HepG2 (cell line): ENCODE data around the gene ZNF618. TPM values are rescaled to one million over a fixed set of nuclear protein-coding genes. Genes with fewer than 3 reads are reported as not detected.
A peak's percentile ranks its signal among the peaks of the same experiment; 100 is the strongest.

Experiments
- ATM ChIP-seq: fragments of 450-650 bp; IDR thresholded peaks from 2 replicates; pipeline ENCODE4 v1.7.1; 2017; ENCODE audit warnings: mild to moderate bottlenecking, borderline replicate concordance
- BORCS8-MEF2B ChIP-seq: sonication (generic); formaldehyde crosslinking; IDR thresholded peaks from 2 replicates; pipeline ENCODE4 v1.8.0; 2022; ENCODE audit warnings: mild to moderate bottlenecking, missing genetic modification reagents
- CBX2 ChIP-seq, 2 experiments: fragments of 200-600 bp in 1 of 2; sonication (generic); formaldehyde crosslinking in 1 of 2; IDR thresholded peaks; 2 replicates each; pipeline versions ENCODE4 v1.7.0 to v1.8.1; 2018 to 2022; ENCODE audit warnings: low read depth in 2 of 2, low read length in 1 of 2, mild to moderate bottlenecking in 1 of 2, missing genetic modification reagents in 1 of 2
- GLMP ChIP-seq: sonication (generic); formaldehyde crosslinking; IDR thresholded peaks from 2 replicates; pipeline ENCODE4 v1.9.0; 2021; ENCODE audit warnings: missing genetic modification reagents, mild to moderate bottlenecking, borderline replicate concordance
- IKZF1 ChIP-seq: fragments of 450-650 bp; IDR thresholded peaks from 2 replicates; pipeline ENCODE4 v1.7.1; 2016
- MTF2 ChIP-seq: sonication (generic); formaldehyde crosslinking; IDR thresholded peaks from 2 replicates; pipeline ENCODE4 v1.5.0; 2020; ENCODE audit warnings: missing genetic modification reagents, borderline replicate concordance
- MXD4 ChIP-seq: IDR thresholded peaks from 2 replicates; pipeline ENCODE4 v1.6.1; 2016; ENCODE audit warnings: mild to moderate bottlenecking, missing biosample characterization, missing genetic modification reagents
- SALL1 ChIP-seq: sonication (generic); formaldehyde crosslinking; IDR thresholded peaks from 2 replicates; pipeline ENCODE4 v1.8.0; 2022; ENCODE audit warnings: mild to moderate bottlenecking, missing genetic modification reagents
- SMYD3 ChIP-seq: sonication (generic); formaldehyde crosslinking; IDR thresholded peaks from 2 replicates; pipeline ENCODE4 v1.8.1; 2023; ENCODE audit warnings: mild to moderate bottlenecking, missing genetic modification reagents
- TFDP1 ChIP-seq: IDR thresholded peaks from 2 replicates; pipeline ENCODE4 v1.6.1; 2016; ENCODE audit warnings: missing compliant biosample characterization, missing genetic modification reagents, borderline replicate concordance
- ZBTB46 ChIP-seq: sonication (generic); formaldehyde crosslinking; IDR thresholded peaks from 2 replicates; pipeline ENCODE4 v1.4.0; 2020; ENCODE audit warnings: mild to moderate bottlenecking, missing genetic modification reagents, borderline replicate concordance
- ZNF253 ChIP-seq: sonication (generic); formaldehyde crosslinking; IDR thresholded peaks from 2 replicates; pipeline ENCODE4 v1.8.0; 2022; ENCODE audit warnings: mild to moderate bottlenecking, missing genetic modification reagents, borderline replicate concordance
- ZNF44 ChIP-seq: sonication (generic); formaldehyde crosslinking; IDR thresholded peaks from 2 replicates; pipeline ENCODE4 v1.5.1; 2020; ENCODE audit warnings: mild to moderate bottlenecking, missing genetic modification reagents
- ZNF484 ChIP-seq: sonication (generic); formaldehyde crosslinking; IDR thresholded peaks from 2 replicates; pipeline ENCODE4 v1.5.1; 2020; ENCODE audit warnings: mild to moderate bottlenecking, low read depth, missing genetic modification reagents, borderline replicate concordance
- ZNF678 ChIP-seq: sonication (generic); formaldehyde crosslinking; IDR thresholded peaks from 2 replicates; pipeline ENCODE4 v1.4.0; 2020; ENCODE audit warnings: mild to moderate bottlenecking, missing genetic modification reagents
- ZNF687 ChIP-seq: sonication (generic); formaldehyde crosslinking; IDR thresholded peaks from 2 replicates; pipeline ENCODE4 v1.5.1; 2020; ENCODE audit warnings: mild to moderate bottlenecking, missing genetic modification reagents, moderate library complexity
- ZNF777 ChIP-seq: sonication (generic); formaldehyde crosslinking; IDR thresholded peaks from 2 replicates; pipeline ENCODE4 v1.4.0; 2020; ENCODE audit warnings: missing genetic modification reagents
- ZNF800 ChIP-seq: sonication (generic); formaldehyde crosslinking; IDR thresholded peaks from 2 replicates; pipeline ENCODE4 v1.4.0; 2020; ENCODE audit warnings: missing genetic modification reagents
- ZNF879 ChIP-seq: sonication (generic); formaldehyde crosslinking; IDR thresholded peaks from 2 replicates; pipeline ENCODE4 v1.8.1; 2023; ENCODE audit warnings: missing genetic modification reagents
- ZSCAN22 ChIP-seq: sonication (generic); formaldehyde crosslinking; IDR thresholded peaks from 2 replicates; pipeline ENCODE4 v1.4.0; 2020; ENCODE audit warnings: mild to moderate bottlenecking, missing genetic modification reagents
- polyA plus RNA-seq, 8 experiments: library from polyadenylated mRNA; depleted of rRNA in 3 of 8; stranded (reverse) in 7 of 8; unstranded in 1 of 8; fragments of >200 nt; fragmentation: Illumina TruSeq in 4 of 8; extraction: Trizol in 4 of 8; gene quantifications; 2 replicates each; pipeline versions ENCODE4 v1.2.1 to v1.2.3, GENCODE V29; 2011 to 2016; ENCODE audit warnings: low read depth in 4 of 8, missing spikeins in 1 of 8, mixed read lengths in 1 of 8; ENCODE audit not compliant: insufficient read depth in 1 of 8
- total RNA-seq, 5 experiments: library from RNA; depleted of rRNA; stranded (reverse); fragments of >200 nt; fragmentation: Illumina TruSeq; extraction: Trizol; gene quantifications; 2 replicates each; pipeline ENCODE4 v1.2.3, GENCODE V29; 2016; ENCODE audit warnings: low read depth in 1 of 5

Gene ZNF618
- total and polyA plus RNA-seq, 2 of the 13 experiments (the other 11 are each of a cell fraction or from before 2014, with no cell fraction given) = 0.07 TPM

GRCh38 chr9:114080773-114081440 is 204.8 kb downstream of the ZNF618 start (continued):
- peak; percentile 86 for TF ChIP-seq ZNF687 (CRISPR knock-in tag)
- TF ChIP-seq TFDP1 = no peak
- TF ChIP-seq GLMP (CRISPR knock-in tag) = no peak
- TF ChIP-seq ZNF678 (CRISPR knock-in tag) = no peak
- TF ChIP-seq MXD4 (CRISPR knock-in tag) = no peak
- TF ChIP-seq IKZF1 = no peak
- TF ChIP-seq ZNF253 = no peak
- no peak for TF ChIP-seq ZNF44
- TF ChIP-seq SMYD3 (CRISPR knock-in tag) = no peak
- TF ChIP-seq ZNF777 (CRISPR knock-in tag) = no peak
- TF ChIP-seq ZBTB46 (CRISPR knock-in tag) = no peak
- TF ChIP-seq CBX2 (IDR thresholded peaks at IDR 0.05; ENCODE audit: low read depth, low read length) = no peak
- no peak for TF ChIP-seq CBX2 (CRISPR knock-in tag; IDR thresholded peaks at IDR 0.05; ENCODE audit: low read depth)
- TF ChIP-seq SALL1 (CRISPR knock-in tag) = peak; percentile 75
- TF ChIP-seq ATM = no peak
- TF ChIP-seq ZNF484 (CRISPR knock-in tag) = no peak
- no peak for TF ChIP-seq ZNF800 (CRISPR knock-in tag)
- TF ChIP-seq ZNF879 (CRISPR knock-in tag) = no peak; the same call in 1 of the 2 replicates
- no peak for TF ChIP-seq MTF2 (CRISPR knock-in tag)
- TF ChIP-seq BORCS8-MEF2B (CRISPR knock-in tag) = peak; percentile 40; the same call in 1 of the 2 replicates
- TF ChIP-seq ZSCAN22 = no peak
